ENCODE data around the gene CERS6. TPM values are rescaled to one million over a fixed set of nuclear protein-coding genes. Genes with fewer than 3 reads are reported as not detected.

Gene CERS6
- total RNA-seq, 1 experiment from 2014 or later, result 30.3 TPM

DNA sequence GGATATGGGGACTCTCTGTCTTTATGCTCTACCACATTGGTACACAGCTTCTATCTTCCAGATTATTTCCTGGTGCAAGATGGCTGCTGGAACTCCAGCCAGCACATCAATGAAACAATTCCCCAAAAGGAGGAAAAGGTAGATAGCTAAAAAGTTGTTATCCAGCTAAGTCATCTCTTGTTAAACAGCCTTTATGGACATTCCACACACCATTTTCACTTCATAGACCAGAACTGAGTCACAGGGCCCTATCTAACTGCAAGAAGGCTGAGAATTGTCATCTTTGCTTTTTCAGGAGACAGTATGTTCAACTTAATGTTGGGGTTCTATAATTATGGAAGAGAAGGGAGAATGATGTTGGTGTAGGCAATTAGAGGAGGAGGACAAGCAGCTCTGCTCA lies 213.1 kb downstream of the CERS6 start:
- no peak overlapping the region for H3K4me3 ChIP-seq (ENCODE audit: low read depth in 2 of 2, low read length in 2 of 2)
- H3K36me3 ChIP-seq (ENCODE audit: control insufficient read depth, insufficient read depth, low read length), result no peaks in the 10 kb centered on the region
- ATAC-seq (no peak), DNase-seq (ENCODE audit: low read depth, low spot score) (no peak)
- H3K9me3 ChIP-seq (ENCODE audit: control insufficient read depth, insufficient read depth, low read depth, low read length), result no peaks in the 10 kb centered on the region
- ChIA-PET CTCF (no interaction called here), POLR2A (interaction anchor here (0.6 kb wide), 1 partner anchor 572 kb away, joined by 4 read pairs; no protein-coding TSS in a partner anchor)
- no peak for TF ChIP-seq SIN3A (IDR thresholded peaks at IDR 0.05; ENCODE audit: borderline replicate concordance, insufficient read depth, low read depth, low read length)
- no peak for TF ChIP-seq TCF7L2 (IDR thresholded peaks at IDR 0.05; ENCODE audit: low read depth, low read length)
- TF ChIP-seq, protein P1, sequence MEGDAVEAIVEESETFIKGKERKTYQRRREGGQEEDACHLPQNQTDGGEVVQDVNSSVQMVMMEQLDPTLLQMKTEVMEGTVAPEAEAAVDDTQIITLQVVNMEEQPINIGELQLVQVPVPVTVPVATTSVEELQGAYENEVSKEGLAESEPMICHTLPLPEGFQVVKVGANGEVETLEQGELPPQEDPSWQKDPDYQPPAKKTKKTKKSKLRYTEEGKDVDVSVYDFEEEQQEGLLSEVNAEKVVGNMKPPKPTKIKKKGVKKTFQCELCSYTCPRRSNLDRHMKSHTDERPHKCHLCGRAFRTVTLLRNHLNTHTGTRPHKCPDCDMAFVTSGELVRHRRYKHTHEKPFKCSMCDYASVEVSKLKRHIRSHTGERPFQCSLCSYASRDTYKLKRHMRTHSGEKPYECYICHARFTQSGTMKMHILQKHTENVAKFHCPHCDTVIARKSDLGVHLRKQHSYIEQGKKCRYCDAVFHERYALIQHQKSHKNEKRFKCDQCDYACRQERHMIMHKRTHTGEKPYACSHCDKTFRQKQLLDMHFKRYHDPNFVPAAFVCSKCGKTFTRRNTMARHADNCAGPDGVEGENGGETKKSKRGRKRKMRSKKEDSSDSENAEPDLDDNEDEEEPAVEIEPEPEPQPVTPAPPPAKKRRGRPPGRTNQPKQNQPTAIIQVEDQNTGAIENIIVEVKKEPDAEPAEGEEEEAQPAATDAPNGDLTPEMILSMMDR (IDR thresholded peaks at IDR 0.05), result no peak
- TF ChIP-seq, protein P2, sequence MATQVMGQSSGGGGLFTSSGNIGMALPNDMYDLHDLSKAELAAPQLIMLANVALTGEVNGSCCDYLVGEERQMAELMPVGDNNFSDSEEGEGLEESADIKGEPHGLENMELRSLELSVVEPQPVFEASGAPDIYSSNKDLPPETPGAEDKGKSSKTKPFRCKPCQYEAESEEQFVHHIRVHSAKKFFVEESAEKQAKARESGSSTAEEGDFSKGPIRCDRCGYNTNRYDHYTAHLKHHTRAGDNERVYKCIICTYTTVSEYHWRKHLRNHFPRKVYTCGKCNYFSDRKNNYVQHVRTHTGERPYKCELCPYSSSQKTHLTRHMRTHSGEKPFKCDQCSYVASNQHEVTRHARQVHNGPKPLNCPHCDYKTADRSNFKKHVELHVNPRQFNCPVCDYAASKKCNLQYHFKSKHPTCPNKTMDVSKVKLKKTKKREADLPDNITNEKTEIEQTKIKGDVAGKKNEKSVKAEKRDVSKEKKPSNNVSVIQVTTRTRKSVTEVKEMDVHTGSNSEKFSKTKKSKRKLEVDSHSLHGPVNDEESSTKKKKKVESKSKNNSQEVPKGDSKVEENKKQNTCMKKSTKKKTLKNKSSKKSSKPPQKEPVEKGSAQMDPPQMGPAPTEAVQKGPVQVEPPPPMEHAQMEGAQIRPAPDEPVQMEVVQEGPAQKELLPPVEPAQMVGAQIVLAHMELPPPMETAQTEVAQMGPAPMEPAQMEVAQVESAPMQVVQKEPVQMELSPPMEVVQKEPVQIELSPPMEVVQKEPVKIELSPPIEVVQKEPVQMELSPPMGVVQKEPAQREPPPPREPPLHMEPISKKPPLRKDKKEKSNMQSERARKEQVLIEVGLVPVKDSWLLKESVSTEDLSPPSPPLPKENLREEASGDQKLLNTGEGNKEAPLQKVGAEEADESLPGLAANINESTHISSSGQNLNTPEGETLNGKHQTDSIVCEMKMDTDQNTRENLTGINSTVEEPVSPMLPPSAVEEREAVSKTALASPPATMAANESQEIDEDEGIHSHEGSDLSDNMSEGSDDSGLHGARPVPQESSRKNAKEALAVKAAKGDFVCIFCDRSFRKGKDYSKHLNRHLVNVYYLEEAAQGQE (IDR thresholded peaks at IDR 0.05; ENCODE audit: insufficient read depth in 1 of 2, low read depth in 2 of 2, low read length in 1 of 2), result no peak
- TF ChIP-seq POLR2AphosphoS5 (IDR thresholded peaks at IDR 0.05; ENCODE audit: low read depth, low read length), result no peak
- intact Hi-C loops (cut with micrococcal nuclease; ENCODE audit: unreplicated experiment) (no loop called here), in situ Hi-C loops (cut with HindIII; ENCODE audit: low pct_unique_long_range_greater_than_20kb, low sequenced_read_pairs) (no loop called here)
- no peak overlapping the region for H3K27ac ChIP-seq (ENCODE audit: low read length)
- H3K27me3 ChIP-seq (ENCODE audit: control insufficient read depth, insufficient read depth, low read length), result no peaks in the 10 kb centered on the region
- no TSS peak for BruUV-seq (replicated peaks)
- no peaks in the 10 kb centered on the region for H3K4me1 ChIP-seq (ENCODE audit: control insufficient read depth, insufficient read depth, low read length)

DNA sequence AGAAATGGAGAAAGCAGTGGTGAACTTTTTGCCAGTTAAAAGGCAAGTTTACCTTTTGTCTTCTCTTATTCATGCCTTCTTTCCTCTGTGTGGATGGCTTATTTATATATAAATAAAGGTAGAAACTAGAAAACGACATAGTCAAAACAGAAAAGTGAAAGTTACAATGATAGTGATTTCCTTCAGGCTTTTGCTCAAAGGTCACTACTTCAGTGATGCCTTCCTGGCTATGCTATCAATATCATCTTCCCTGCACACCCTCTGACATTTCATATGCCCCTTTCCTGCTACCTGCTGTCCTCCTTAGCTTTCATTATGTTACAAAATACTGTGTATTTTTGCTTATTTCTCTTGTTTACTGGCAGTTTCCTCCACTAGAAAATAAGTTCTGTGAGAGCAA lies 214.4 kb downstream of the CERS6 start:
- Histone ChIP-seq H3K4me3 (ENCODE audit: low read depth in 2 of 2, low read length in 2 of 2) (no peak overlapping the region), H3K27me3 (ENCODE audit: control insufficient read depth, insufficient read depth, low read length) (no peaks in the 10 kb centered on the region), H3K36me3 (ENCODE audit: control insufficient read depth, insufficient read depth, low read length) (no peaks in the 10 kb centered on the region), H3K9me3 (ENCODE audit: control insufficient read depth, insufficient read depth, low read depth, low read length) (no peaks in the 10 kb centered on the region), H3K27ac (ENCODE audit: low read length) (no peak overlapping the region), H3K4me1 (ENCODE audit: control insufficient read depth, insufficient read depth, low read length) (no peaks in the 10 kb centered on the region)
- no peak for DNase-seq (ENCODE audit: low read depth, low spot score)
- intact Hi-C loops (cut with micrococcal nuclease; ENCODE audit: unreplicated experiment), result no loop called here
- ChIA-PET CTCF (no interaction called here), POLR2A (no interaction called here)
- TF ChIP-seq POLR2AphosphoS5 (IDR thresholded peaks at IDR 0.05; ENCODE audit: low read depth, low read length) (no peak), TCF7L2 (IDR thresholded peaks at IDR 0.05; ENCODE audit: low read depth, low read length) (no peak), SIN3A (IDR thresholded peaks at IDR 0.05; ENCODE audit: borderline replicate concordance, insufficient read depth, low read depth, low read length) (no peak)
- TF ChIP-seq, protein P2 (IDR thresholded peaks at IDR 0.05; ENCODE audit: insufficient read depth in 1 of 2, low read depth in 2 of 2, low read length in 1 of 2), result no peak
- TF ChIP-seq, protein P1 (IDR thresholded peaks at IDR 0.05), result no peak
- in situ Hi-C loops (cut with HindIII; ENCODE audit: low pct_unique_long_range_greater_than_20kb, low sequenced_read_pairs), result no loop called here
- no TSS peak for BruUV-seq (replicated peaks)
- no peak for ATAC-seq
